GM12801 (cell line): Measurements from ENCODE around the gene MCTP1.

ENCODE experiments used
- TF ChIP-seq, protein P1 (sequence below): IDR thresholded peaks from one replicate; pipeline ENCODE4 v1.5.1; 2011; ENCODE audit warnings: control low read depth; ENCODE audit not compliant: insufficient read length; ENCODE audit errors: extremely low read depth

MCTP1 gene

DNA sequence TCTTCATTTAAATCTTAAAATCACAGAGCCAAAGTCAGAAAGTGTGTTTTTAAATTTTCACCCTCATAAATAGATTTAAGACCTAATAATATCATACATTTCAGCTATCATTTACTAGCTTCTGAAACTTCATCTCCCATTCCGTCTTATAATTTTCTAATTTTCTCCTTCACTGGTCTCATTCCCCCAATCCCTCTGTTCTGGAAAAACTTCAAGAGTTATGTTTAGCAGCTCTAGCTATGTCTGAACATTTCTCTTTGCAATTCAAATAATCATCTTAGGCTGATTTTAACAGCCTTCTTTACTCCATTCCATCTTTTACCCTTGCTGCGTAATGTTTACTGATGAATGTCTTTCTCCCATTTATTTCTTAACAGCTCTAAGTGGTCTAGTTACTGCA is 474.0 kb downstream of the MCTP1 start:
- TF ChIP-seq, protein P1, sequence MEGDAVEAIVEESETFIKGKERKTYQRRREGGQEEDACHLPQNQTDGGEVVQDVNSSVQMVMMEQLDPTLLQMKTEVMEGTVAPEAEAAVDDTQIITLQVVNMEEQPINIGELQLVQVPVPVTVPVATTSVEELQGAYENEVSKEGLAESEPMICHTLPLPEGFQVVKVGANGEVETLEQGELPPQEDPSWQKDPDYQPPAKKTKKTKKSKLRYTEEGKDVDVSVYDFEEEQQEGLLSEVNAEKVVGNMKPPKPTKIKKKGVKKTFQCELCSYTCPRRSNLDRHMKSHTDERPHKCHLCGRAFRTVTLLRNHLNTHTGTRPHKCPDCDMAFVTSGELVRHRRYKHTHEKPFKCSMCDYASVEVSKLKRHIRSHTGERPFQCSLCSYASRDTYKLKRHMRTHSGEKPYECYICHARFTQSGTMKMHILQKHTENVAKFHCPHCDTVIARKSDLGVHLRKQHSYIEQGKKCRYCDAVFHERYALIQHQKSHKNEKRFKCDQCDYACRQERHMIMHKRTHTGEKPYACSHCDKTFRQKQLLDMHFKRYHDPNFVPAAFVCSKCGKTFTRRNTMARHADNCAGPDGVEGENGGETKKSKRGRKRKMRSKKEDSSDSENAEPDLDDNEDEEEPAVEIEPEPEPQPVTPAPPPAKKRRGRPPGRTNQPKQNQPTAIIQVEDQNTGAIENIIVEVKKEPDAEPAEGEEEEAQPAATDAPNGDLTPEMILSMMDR: no peak

DNA sequence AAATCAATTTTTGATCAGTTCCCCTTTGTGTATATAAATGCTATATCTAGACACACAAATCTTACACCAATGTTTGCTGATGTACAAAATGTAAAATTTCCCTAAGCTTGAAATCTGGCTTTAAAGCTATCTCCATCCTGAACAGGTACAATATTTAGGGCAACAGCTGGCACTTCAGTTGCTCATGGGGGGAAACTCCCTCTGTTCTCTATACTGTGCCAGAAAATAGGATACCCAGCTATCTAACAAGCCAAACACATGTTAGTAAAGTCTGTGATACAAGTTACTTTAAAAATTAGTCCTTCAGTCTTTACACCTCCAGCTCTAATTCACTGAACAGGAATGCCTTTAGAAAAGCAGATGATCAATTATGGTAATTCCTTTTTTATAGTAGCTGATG is 474.6 kb downstream of the MCTP1 start:
- TF ChIP-seq, protein P1: no peak

DNA sequence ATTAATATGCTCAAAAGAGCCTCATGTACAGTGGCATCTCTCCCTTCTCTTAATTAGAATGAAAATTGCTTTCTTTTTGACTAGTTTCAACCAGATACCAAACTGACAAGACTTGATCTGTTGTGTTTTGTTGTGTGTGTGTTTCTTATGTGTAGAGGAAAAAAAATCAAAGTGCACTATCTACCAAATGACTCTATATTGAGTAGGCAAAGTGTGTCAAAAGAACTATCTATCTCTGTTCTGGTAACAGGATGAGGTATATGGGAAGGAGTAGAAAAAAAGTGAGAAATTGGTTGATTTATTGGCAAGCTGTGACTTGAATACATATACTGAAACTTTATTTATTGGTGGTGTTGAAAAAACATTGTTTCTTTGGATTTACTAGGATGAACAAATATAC is 476.4 kb downstream of the MCTP1 start:
- TF ChIP-seq, protein P1: no peak

DNA sequence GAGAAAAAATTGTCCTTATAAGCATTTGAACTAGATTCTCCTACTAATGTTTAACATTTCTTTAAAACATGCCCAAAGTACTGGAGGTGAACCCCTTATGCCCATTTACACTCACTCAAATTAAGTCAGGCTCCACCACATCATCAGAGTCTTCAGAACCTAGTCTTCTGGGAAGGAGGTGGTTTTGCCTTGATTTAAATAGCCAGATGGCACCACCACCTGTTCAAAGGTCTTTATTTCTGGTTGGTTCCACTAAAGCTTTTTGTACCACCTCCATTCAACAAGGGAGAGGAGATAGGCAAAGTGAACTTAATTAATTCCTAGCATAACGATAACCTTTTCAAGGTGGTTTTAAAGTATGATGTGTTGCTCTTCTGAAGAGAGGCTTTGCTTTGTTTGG is 476.9 kb downstream of the MCTP1 start:
- TF ChIP-seq, protein P1: no peak

DNA sequence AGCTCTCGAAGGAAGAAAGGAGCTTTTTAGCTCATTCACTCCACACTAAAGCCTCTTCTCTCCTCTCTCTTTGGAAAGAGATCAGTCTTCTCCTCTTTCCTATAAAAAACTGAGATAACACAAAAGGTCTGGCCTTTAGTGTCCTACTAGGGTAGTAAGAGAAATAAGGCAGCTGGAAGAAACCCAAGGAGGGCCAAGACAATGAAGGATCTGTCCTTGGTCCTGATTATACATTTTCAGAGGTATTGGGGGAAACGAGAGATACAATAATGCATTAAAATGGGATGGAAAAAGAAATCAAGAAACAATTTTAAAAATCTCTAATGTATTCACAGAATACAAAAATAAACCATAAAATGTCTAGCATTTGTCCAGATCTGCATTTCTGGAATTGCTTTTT is 482.4 kb downstream of the MCTP1 start:
- TF ChIP-seq, protein P1: no peak

DNA sequence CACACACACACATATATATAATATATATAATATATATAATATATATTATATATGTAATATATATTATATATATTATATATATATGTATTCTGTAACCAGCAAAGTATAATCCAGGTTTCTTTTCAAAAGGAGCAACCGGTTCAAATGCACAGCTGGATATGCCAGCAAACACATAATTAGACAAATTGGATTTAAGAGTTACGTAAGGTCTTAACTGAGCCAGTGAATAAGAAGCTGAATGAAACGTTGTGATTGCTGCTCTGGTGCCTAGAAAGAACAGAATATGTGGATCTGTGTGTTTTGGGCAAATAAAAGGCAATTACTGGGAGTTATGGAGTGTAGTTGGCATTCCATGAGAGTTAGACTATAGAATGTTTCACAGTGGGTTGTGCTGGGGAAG is 488.3 kb downstream of the MCTP1 start:
- TF ChIP-seq, protein P1: no peak

DNA sequence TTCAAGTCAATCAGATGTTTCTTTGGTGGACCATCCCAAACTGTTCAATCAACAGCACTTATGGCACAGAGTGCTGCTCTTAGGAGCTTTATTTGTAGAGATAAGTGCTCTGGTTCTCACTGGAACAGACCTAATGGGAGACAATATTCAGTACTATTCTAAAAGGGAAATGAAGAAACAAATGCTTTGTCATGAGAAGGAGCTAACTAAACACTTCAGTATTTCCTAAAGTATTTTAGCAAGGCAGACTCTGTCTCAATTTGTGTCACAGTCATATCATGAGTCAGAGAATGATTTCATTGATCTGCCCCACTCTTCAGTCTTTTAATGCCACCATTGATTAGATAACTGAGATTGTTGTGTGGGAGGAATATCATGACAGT is 491.1 kb downstream of the MCTP1 start:
- TF ChIP-seq, protein P1: no peak
